GM21576 (cell line): ENCODE data around the gene TBX15.

Experiments
- ATAC-seq: cut with Tn5 transposase; IDR thresholded peaks from one replicate; pipeline ENCODE4 v1.9.1; 2021; ENCODE audit warnings: mild to moderate bottlenecking, moderate library complexity; ENCODE audit not compliant: unreplicated experiment

TBX15 gene

DNA sequence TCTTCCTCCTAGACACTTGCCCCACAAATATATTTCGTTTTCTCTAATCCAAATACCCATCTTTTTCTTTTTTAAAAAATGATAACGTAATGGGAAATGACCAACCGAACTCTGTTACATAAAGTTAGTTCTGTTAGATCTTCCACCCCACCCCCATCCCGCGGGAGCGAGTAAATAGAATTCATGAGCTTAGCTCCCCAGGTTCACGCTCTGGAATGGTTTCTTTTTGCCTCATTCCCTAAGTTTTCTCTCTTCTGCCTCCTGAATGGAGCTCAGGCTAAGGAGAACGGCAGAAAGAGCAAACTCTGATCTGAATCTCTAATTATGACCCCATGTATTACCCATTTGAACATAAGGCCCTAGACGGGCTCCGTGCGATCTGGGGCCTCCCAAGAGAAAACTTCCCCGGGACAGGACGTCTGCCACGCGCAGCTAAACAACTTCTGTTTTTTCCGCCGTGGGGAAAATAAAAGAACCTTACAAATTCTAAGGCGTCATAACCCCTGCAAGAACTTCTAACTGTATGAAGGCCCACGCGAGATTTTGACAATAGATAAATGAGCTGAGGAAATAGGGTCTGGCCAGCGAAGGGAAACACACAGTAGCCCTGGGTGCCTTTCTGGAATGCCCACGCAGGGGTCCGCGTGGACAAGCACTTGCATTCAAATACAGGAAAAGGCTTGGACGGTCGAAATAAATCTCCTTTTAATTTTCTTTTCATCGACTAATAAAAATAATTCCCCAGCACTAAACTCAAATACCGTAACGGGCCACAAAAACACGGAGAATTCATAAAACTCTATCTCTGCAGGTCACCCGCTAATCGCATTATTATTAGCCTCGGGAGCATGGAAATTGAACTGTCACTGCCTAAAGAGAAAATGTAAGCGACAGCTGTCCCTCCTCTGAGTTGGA is 2.2 kb downstream of the TBX15 start:
- ATAC-seq = no peak

DNA sequence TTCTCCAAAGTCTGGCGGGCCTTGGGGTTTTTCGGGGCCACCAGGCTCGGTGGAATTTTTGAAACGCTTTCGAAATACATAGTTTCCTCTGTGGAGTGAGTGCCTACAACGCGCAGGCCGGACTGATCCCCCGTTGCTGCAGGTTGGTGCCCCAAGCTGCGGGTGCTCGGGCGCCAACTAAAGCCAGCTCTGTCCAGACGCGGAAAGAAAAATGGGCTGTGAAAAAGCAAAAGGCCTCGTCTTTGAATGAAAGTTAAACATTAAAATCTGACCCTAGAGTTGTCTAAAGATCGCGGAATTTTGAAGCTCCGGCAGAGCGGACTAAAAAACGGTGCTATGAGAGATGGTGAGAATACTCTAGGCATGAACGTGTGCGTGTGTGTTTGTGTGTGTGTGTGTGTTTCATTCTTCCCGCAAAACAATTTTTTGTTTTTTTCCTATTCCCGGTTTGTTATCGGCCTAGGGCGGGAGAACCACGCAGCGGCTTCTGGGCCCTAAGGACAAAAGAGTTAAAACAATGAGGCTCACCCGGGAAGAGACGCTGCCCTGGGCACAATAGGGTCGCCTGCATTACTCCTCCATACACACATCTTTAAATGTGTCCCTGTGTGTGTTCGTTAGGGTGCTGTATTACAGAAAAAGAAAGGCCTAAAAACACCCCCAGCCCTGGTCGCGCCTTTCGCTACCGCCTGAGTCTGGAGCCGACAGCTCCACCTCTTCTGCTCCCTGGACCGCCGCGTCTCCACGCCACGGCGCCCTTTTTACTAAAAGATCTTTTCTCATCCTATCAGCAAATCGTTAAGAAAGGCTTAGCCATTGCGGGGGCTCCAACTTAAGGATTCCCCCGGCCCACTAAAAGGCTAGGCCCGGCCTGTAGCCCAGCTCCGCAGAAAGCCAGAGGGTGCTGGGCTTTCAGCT is 3.2 kb downstream of the TBX15 start:
- no peak for ATAC-seq

DNA sequence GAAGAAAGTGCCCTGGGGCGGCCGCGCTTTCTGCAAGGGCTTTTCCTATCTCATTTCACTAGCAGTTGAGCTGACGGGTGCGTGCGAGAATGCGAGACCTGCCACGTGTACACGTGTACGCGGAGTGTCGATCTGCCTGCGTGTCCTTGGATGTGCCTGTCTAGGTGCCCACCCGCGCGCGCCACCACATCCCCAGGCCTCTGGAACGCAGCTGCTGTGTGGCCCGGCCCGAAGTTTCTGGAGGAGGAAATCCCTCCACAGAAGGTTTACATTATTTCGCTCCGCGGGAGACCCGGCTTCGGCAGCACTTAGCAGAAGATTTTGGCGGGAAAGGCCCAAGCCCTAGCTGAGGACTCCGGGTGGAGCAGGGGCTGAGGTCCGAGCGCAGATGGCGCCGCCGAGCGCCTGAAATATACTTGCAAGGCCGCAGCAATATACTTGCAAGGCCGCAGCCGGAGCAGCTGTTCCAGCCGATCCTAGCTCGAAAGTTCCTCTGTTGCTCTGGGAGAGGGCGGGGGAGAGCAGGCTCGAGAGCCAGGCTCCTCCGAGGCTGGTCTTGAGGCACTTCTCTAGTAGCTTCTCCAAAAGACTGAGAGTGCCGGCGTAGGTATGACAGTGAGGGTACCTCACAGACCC is 3.9 kb downstream of the TBX15 start:
- ATAC-seq = no peak

DNA sequence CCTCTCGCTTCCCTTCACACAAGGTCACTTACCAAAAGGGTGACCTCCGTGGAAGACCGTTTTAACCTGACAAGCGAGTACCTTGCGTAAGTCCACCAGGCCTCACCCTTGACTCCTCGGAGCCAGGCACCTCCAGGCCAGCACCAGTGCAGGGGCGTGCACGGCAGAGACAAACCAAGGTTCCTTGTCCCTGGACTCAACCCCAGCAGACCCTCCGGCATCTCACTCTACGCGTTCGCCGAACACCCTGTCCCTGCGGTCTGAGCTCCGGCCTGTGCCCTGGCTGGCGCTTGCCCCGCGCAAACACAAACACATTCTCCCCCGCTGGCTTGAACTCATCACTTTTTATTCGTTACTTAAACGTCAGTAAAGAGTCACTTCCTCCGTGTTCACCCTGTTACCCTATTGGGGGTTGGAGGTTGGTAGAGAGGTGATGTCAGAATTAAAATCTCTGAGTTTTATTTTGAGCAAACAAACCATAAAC is 4.5 kb downstream of the TBX15 start:
- no peak for ATAC-seq

DNA sequence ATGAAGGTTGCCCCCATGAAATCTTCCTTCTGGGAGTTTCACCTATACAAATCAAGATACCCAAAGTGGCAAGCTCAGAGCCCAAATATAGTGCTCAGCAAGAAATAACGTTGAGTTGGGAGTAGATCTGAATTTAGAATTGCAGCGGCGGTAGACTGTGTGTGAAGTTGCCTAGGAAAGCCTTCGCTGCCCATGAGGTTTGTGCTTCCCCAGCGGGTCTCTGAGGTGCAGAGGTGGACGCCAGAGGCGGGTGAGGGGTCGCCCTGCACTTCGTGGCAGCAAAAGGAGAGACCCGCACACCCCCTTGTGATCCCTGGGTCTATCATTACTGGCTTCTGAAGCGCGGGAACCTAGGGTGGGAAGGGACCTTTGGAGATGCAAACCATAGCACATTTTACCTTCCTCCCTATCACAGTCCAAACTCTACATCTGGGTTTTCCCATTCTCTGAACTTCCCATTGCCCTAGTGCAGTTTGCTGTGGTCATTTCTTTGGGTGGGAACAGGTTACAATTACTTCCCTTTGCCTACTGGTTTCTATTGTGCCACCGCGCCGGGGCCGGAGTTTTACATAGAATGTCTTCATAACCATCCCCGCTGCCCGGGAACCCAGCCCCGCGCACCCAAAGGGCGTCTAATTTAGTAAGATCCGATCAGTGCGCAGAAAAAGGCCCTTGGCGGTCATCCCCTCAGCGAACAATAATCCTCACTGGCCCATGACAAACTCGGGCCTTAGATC is 5.2 kb downstream of the TBX15 start:
- no peak for ATAC-seq

DNA sequence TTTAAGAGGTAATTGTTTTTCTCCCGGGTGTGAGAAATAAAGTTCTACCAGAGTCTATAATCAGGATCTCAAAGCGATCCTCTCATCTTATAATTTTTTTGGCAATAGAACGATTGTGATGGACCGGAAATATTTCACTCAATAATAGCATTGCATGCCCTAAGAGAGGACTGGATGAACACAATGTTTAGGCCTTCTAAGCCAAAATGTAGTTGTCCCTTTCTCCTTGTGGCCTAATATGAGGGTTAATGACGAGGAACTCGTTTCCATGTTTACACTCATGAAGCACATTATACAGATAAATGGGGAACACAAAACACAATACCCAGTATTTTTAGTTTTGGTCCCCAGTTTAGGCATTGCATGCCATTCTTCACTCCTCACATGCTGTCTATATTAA is 5.9 kb downstream of the TBX15 start:
- no peak for ATAC-seq

DNA sequence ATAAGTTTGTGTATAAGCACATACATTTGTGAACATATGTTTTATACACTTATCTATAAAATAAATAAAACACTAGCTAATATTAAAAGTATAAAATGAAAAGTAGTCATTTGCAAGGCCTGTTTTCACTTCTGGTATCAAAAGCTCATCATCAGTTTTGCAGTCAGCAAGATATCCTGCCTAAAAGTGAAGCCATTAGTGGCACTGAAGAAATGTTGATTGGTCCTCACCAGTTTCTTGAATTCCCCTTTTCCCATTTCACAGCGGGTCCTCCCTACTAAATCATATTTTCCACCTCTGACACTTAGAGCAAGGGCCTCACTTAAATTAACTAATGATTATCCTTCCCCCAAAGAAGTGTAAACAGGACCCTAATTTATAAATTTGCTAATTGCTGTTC is 6.7 kb downstream of the TBX15 start:
- no peak for ATAC-seq

DNA sequence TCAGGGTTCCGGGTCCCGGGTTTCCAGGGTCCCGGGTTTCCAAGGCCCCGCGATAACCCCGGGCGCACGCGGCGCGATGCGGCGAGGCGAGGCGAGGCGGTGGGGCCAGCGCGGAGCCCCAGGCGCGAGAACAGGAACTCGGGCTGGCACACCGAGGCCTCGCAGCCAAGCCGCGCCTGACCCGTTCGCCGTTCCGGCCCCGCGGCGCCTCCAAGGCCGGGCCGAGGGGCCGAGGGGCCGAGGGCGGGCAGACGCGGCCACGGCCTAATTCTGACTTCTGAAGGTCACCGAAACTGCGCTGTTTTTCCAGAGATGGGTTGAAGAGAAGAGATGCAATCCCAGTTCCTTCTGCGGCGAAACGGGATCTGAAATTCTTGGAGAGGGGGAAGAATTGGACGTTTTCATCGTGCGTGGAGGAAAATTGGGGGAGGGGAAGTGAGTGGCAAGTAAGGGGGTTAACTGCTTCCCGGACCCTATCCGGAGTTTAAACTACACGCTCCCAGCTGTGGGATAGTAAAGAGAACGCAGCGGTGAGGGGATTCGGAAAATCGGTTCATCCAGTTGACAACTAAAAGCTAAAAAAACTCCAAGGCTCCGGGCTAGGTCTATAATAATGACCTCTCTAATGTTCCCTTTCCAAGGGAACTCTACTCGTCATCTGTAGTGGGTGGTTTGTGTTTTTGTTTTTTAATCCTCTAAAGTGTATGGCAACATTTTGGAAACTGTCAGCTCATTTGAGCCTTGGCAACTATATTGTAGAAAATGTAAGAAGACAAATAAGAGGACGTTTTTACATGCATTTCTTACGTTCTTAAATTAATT is 8.2 kb downstream of the TBX15 start:
- ATAC-seq = no peak

DNA sequence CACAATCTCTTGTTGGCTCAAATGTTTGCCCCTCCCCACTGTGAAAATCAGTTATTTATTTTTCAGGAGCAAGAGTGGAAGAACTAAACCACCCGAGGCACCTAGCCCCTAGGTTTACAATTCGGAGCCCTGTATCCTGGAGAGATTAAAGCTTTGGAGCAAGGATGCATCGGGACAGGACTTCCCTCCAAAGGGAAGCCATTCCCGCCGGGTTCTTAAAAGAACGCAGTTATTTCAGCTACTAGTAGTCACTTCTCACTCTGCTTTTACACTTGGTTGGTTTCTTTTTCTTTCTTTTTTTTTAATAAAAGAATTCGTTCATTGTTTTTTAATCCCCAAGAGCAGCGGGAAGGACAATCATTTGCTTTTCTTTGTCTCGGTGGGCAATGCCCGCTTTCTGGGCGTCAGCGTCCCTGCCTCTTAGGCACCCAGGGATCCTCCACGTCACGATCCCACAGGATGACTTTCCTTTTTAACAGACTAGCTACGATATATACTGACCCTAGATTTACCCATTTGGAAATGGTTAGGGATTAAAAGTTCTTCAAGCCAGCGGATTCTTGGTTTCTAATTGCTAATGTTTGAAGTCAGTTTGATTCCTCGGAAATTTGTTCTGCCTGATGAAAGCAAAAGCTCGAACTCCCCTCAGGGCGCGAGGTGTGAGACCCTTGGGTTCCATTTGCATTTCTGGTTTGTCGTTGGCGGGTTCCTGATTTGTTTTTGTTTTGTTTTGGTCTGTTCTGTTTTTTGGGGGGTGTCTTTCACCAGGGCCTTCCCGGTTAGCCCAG is 9.0 kb downstream of the TBX15 start:
- ATAC-seq = no peak

DNA sequence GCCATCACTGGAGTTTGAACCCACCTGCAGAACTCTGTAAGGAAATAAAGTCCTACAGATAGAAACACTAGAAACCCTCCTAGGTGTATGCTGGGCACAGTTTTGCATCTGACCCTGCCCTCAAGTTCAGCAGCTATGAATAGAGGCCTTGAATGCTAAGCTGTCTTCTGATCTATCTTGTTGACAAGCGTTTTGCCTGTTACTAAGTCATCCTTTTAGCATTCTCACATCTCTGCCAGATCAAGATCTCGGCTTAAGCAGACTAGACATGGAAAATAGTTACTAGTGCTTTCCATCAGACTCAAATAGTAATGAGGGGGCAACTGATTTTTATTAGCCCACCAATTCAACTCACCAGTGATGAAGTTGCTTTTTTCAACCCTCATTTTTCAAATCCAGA is 10.5 kb downstream of the TBX15 start:
- no peak for ATAC-seq

DNA sequence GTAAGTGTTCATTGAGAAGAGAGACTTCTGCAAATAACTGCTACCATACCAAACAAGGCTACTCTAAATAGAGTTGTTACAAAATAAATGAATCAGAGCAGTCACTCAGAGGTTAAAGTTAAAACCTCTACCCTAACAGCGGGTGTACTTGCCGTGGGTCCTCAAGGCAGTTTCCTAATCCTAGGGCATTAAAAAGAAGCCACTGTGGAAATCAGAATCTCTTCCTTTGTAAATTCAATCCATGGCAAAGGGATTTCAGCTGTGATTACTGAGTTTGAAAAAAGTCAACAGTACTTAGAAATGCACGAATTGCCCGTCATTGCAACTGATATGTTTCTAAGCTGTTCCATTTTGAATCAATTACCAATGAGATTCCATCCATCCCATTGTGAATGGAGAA is 13.5 kb downstream of the TBX15 start:
- no peak for ATAC-seq

DNA sequence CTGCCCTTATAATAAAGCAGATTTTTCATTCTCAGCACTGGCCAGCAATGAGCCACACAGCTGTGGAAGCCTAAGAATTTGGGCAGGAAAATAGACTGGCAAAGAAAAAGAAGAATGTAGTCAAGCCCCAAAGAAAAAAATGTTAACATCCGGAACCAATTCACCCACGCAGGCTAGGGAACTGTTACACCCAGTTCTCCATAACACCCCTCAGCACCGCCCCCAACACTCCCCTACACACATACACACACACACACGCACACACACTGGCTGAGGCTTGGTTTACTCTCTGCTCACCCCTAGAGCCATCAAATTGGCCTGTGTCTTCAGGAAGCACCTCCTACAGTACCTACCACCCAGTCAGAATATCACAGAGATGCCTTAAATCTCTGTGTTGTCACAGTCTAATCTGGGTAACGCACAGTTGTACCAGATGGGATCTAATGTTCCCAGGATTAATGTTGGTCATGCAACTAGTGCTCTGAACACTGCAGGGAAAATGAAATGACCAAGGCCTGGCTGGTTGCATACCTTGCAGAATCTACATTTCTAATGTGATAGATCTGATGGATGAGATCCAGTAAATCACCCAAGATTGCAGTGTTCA is 14.5 kb downstream of the TBX15 start:
- ATAC-seq = no peak

DNA sequence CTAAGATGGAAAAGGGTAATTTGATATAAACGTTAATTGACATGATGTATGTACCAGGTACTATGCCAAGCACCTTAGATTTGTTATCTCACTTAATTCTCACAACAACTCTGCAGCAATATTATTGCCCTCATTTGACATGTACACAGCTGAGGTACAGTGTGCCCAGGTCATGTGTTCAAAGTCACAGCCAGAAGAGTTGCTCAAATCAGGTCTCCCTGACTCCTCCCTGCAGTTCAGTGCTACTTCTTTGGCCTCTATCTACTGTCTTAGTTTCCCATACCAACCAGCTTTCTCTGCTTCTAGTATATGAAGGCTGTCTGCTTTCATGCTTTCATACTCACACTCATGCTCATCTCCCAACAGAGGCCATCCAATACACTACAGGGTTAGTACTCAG is 15.1 kb downstream of the TBX15 start:
- no peak for ATAC-seq

DNA sequence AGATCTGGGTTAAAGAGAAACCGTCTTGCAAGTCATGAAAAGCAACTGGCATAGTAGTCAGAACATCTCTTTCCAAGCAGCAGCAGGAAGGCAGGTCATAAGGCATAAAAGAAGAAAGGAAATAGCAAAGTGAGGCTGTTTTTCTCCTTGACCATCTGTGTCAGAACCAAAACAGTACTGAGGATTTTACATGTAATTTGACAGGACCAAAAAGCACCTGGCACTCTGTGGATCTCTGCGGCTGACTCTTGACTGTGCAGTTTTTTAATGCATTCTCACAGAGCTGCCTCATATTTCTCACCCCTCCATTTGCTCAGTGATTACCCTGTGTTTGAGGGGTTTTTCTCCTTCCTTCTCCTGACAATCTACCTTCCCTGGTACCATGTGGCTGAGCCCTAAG is 17.7 kb downstream of the TBX15 start:
- ATAC-seq = no peak

DNA sequence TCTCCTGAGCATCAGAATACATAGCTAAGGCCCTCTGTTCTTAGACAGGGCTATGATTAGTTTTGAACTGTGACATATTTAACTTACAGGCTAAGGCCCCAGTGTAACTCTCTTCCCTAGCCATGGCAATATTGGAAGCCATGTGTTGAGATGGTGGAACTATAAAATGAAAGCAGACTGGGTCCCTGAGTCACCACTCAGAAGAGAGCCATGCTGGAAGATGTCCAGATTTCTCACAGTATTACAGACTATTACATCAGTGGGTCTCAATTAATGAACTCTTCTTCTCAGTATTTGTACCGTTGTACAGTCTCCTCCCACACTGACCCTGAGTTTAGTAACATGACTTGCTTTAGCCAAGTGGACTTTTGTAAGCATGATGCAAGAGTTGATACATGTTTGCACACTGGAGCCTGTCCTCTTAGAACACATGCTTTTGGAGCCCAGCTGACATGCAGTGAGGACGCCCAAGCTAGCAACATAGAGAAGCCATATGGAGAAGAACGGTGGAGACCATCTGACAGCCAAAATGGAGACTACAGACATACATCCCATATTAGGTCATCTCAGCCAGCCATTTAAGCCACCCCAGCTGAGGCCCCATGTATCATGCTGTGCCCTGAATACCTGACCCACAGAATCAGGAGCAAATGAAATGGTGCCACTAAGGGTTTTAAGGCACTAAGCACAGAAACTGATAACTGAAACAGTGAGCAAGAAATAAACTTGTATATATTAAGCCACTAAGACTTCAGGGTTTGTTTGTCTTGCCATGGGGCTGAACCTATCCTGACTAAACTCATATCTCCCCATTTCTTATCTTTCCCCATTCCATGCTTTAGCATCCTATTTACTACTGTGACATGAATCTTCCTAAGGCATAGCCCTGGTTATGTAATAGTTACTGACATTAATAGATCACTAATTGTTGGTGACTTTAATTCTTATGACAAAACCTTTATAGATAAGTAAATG is 24.4 kb downstream of the TBX15 start:
- ATAC-seq = no peak

DNA sequence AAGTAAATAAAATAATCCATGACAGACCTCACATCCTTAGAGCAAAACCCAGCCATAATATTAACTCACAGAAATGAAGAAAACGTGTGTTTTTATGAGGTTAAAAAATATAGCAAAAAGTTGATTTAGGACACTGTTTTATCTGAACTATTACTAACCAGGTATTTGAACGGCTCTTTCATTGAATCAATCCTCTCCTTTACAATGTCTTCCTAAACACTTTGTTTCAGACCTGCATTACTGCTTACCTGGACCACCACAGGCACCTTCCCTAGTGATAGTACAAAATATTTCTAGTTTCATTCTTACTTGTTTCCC is 25.0 kb downstream of the TBX15 start:
- no peak for ATAC-seq

DNA sequence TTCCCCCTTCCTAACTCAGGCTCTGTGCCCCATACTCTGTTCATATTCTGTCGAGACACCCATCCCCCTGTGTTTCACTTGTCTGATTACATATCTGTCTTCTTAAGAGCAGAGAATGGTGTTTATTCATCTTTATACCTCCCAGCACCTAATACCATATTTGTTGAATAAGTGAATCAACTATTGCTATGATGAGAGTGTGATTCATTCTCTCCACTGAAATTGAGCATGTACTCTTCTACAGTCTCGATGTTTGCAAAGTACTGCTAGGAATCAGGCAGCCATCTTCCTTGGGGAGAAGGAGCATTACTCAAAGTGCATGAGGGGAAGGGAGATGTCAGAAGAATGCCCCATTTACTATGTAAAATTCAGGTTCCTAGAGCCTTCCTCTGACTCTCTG is 27.0 kb downstream of the TBX15 start:
- ATAC-seq = no peak
